Muscle layer of duodenum (tissue), 2 donors: ENCODE measurements around the gene SVOPL.
"Not testable (repeated sequence)": the region's sequence is repeated elsewhere in the genome, so short reads cannot be mapped to it uniquely, and the experiment has no call there.

Experiments used
- H3K27ac ChIP-seq: one replicate; pipeline ENCODE4 v1.7.0; 2013; ENCODE audit warnings: mild to moderate bottlenecking, low read length
- H3K27me3 ChIP-seq: one replicate; pipeline ENCODE4 v1.7.0; 2013; ENCODE audit warnings: low read depth, mild to moderate bottlenecking, control low read depth, low read length
- H3K36me3 ChIP-seq, 2 donors: one replicate each; pipeline ENCODE4 v1.7.0; 2013; ENCODE audit warnings: low read length in 2 of 2, control low read depth in 1 of 2, mild to moderate bottlenecking in 1 of 2; ENCODE audit not compliant: insufficient read depth in 2 of 2, control insufficient read depth in 1 of 2
- H3K4me1 ChIP-seq, 2 donors: one replicate each; pipeline ENCODE4 v1.7.0; 2013; ENCODE audit warnings: low read length in 2 of 2, mild to moderate bottlenecking in 2 of 2, control low read depth in 1 of 2, moderate library complexity in 1 of 2; ENCODE audit not compliant: insufficient read depth in 2 of 2, control insufficient read depth in 1 of 2
- H3K4me3 ChIP-seq, 2 donors: one replicate each; pipeline ENCODE4 v1.7.0; 2013; ENCODE audit warnings: low read length in 2 of 2, low read depth in 1 of 2, mild to moderate bottlenecking in 1 of 2
- H3K9me3 ChIP-seq, 2 donors: one replicate each; pipeline ENCODE4 v1.7.0; 2013; ENCODE audit warnings: low read length in 2 of 2, control low read depth in 1 of 2, mild to moderate bottlenecking in 1 of 2; ENCODE audit not compliant: control insufficient read depth in 1 of 2
- donor health status: healthy.

Gene SVOPL

DNA sequence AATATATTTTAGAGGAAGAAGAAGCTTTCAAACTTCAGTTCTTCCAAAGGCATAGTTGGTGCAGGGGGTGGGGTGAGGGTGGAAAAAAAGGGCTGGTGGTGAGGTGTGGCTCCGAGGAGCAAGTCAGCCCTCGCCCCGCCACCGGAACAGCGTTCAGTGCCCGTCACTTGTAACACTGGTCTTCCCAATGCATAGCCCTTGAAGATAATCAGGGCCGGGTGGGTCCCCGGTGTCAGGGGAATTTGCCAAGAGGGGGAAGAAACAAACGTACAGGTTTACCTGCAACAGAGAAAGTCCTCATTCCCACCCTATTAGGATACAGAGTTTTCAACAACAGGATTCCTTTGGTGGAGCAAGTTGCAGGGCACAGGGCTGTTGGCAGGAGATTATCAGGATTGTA lies 1.5 kb downstream of the SVOPL start:
- no peaks in the 10 kb centered on the region for H3K27me3 ChIP-seq
- no peak overlapping the region for H3K27ac ChIP-seq
- H3K4me1 ChIP-seq: no peaks in the 10 kb centered on the region
- no peak overlapping the region for H3K4me3 ChIP-seq
- H3K9me3 ChIP-seq: no peaks in the 10 kb centered on the region
- no peaks in the 10 kb centered on the region for H3K36me3 ChIP-seq

DNA sequence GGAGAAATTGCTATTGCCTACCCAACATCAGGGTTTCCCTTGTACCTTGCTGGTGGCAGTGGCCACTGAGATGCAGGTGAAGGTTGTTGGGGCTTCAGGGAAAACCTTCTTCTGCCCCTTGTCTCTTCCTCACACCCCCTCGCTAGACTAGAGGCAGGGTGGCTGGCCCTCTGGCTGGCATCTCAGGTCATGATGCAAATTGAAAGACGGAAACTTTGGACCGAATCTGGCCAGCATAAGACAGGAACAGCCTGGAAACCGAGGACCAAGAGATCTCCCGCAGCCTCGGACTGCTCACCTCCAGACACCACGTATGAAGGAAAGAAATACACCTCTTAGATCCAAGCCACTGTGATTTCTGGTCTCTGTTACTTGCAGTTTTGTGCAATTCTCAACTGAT lies 2.9 kb downstream of the SVOPL start:
- Histone ChIP-seq H3K36me3 (no peaks in the 10 kb centered on the region), H3K4me1 (no peaks in the 10 kb centered on the region), H3K27me3 (no peaks in the 10 kb centered on the region), H3K4me3 (no peak overlapping the region), H3K27ac (no peak overlapping the region), H3K9me3 (no peaks in the 10 kb centered on the region)

DNA sequence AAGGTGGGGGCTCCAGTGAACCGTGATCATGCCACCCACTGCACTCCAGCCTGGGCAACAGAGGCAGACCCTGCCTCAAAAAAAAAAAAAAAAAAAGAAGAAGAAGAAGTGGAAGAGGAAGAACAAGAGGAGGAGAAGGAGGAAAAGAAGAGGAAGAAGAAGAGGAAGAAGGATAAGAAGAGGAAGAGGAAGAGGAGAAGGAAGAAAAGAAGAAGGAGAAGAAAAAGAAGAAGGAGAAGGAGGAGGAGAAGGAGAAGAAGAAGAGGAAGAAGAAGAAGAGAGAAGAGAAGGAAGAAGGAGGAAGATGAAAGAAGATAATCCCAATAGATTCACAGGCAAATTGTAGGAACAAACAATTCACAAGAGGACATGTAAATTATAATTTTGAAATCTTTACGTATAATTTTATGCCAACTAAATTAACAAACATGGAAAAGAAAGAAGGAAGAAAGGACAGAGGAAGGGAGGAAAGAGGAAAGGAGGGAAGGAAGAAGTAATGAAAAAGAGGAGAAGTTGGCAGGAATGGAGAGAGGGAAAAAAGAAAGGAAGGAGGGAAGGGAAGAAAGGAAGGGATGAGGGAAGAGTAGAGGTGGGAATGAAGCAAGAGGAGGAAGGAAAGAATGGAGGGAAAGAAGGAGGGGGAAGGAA lies 3.5 kb downstream of the SVOPL start:
- no peaks in the 10 kb centered on the region for H3K9me3 ChIP-seq
- H3K36me3 ChIP-seq: no peaks in the 10 kb centered on the region
- H3K4me1 ChIP-seq: no peaks in the 10 kb centered on the region
- H3K27me3 ChIP-seq: no peaks in the 10 kb centered on the region
- H3K27ac ChIP-seq: no peak overlapping the region
- no peak overlapping the region for H3K4me3 ChIP-seq

DNA sequence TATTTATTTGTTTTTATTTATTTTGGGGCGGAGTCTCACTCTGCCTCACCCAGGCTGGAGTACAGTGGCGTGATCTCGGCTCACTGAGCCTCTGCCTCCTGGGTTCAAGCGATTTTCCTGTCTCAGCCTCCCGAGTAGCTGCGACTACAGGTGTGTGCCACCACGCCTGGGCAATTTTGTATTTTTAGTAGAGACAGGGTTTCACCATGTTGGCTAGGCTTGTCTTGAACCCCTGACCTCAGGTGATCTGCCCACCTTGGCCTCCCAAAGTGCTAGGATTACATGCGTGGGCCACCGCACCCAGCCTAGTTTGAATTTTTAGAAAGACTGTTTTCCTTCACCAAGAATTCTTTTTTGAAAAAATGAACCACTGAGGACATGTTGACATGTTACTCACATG lies 5.4 kb downstream of the SVOPL start:
- H3K4me1 ChIP-seq, H3K27ac ChIP-seq, H3K27me3 ChIP-seq, H3K9me3 ChIP-seq, H3K4me3 ChIP-seq, H3K36me3 ChIP-seq: not testable (repeated sequence)

DNA sequence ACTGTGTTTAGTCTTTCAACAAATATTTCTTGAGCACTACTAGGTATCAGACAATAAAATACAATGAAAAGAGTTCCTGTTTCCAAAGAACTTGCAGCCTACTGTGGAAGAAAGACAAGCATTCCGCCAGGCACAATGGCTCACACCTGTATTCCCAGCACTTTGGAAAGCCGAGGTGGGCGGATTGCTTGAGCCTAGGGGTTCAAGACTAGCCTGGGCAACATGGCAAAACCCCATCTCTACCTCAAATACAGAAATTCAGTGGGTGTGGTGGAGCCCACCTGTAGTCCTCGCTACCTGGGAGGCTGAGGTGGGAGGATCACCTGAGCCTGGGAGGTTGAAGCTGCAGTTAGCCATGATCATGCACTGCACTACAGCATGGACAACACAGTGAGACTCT lies 6.1 kb downstream of the SVOPL start:
- Histone ChIP-seq H3K9me3 (no peaks in the 10 kb centered on the region), H3K27me3 (no peaks in the 10 kb centered on the region), H3K36me3 (no peaks in the 10 kb centered on the region), H3K27ac (no peak overlapping the region), H3K4me1 (no peaks in the 10 kb centered on the region), H3K4me3 (no peak overlapping the region)

DNA sequence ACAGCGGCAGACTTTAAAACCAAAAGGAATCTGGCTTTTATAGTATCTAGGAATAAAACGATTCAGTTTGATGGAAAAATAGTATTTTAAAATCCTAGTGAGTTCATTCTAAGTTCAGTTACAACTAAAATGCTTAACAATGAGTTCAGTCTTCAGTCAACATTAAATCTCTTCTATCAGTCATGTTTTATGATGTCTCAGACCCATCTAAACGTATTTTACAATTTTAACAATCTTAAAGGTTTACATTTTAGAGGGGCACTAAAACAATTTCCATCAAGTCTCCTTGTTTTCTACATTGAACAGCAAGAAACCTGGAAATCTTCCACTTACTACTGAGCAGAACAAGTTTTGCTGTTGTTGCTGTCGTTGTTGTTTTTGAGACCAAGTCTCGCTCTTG lies 10.0 kb downstream of the SVOPL start:
- Histone ChIP-seq H3K27me3 (no peaks in the 10 kb centered on the region), H3K9me3 (no peaks in the 10 kb centered on the region), H3K27ac (no peak overlapping the region), H3K4me3 (no peak overlapping the region), H3K36me3 (no peaks in the 10 kb centered on the region), H3K4me1 (no peaks in the 10 kb centered on the region)

DNA sequence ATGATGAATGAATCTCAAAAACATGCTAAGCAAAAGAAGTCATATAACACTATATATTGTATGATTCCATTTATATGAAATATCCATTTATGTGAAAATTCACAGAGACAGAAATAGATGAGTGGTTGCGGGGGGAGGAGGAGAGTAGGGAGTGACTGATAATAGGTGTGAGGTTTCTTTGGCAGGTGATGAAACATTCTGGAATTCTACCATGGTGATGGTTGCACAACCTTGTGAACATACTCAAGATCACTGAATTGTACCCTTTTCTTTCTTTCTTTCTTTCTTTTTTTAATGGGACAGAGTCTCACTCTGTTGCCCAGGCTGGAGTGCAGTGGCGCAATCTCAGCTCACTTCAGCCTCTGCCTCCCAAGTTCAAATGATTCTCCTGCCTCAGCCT lies 10.7 kb downstream of the SVOPL start:
- Histone ChIP-seq H3K4me1 (no peaks in the 10 kb centered on the region), H3K27ac (no peak overlapping the region), H3K36me3 (no peaks in the 10 kb centered on the region)

DNA sequence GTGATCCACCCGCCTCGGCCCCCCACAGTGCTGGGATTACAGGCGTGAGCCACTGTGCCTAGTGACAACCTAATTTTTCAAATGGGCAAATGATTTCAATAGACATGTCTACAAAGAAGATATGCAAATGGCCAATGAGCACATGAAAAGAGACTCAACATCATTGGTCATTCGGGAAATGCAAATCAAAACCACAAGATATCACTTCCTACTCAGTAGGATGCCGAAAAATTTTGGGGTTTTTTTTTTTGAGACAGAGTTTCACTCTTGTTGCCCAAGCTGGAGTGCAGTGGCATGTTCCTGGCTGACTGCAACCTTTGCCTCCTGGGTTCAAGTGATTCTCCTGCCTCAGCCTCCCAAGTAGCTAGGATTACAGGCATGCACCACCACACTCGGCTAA lies 13.1 kb downstream of the SVOPL start:
- H3K27me3 ChIP-seq, H3K27ac ChIP-seq, H3K4me3 ChIP-seq, H3K9me3 ChIP-seq, H3K36me3 ChIP-seq, H3K4me1 ChIP-seq: not testable (repeated sequence)

More for the DNA sequence above, 10.7 kb downstream of the SVOPL start:
- no peak overlapping the region for H3K4me3 ChIP-seq
- H3K27me3 ChIP-seq: no peaks in the 10 kb centered on the region
- H3K9me3 ChIP-seq: no peaks in the 10 kb centered on the region

DNA sequence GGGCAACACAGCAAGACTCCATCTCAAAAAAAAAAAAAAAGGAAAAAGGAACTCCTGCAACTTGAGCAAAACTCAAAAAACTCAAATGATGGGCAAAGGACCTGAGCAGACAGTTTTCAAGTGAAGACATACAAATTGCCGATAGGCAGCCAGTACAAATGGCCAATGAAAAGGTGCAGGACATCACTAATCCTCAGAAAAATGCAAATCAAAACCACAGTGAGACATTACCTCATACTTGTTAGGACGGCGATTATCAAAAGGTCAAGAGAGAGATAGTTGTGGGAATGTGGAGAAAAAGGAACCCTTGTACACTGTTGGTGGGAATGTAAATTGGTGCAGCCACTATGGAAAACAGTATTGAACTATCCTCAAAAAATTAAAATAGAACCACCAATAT lies 16.8 kb downstream of the SVOPL start:
- no peak overlapping the region for H3K27ac ChIP-seq
- H3K36me3 ChIP-seq: no peaks in the 10 kb centered on the region
- no peak overlapping the region for H3K4me3 ChIP-seq
- no peaks in the 10 kb centered on the region for H3K9me3 ChIP-seq
- H3K4me1 ChIP-seq: no peaks in the 10 kb centered on the region
- H3K27me3 ChIP-seq: no peaks in the 10 kb centered on the region

DNA sequence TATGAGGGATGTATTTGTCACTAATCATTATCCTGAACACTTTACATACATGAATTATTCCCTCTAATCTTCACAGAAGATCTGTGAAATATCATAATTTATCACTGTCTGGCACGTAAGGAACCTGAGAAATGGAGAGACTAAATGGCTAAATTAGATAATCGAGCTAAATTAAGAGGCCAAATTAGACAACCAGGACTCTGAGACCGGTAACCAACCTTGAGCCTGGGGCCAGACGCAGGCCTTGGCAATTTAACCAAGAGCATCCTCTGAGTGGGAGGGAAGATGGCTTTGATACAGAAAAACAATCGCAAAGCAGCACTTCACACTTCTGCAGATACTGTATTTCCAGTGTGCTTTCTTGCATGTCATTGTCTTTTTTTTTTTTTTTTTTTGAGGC lies 21.4 kb downstream of the SVOPL start:
- no peaks in the 10 kb centered on the region for H3K27me3 ChIP-seq
- H3K4me1 ChIP-seq: no peaks in the 10 kb centered on the region
- no peak overlapping the region for H3K4me3 ChIP-seq

DNA sequence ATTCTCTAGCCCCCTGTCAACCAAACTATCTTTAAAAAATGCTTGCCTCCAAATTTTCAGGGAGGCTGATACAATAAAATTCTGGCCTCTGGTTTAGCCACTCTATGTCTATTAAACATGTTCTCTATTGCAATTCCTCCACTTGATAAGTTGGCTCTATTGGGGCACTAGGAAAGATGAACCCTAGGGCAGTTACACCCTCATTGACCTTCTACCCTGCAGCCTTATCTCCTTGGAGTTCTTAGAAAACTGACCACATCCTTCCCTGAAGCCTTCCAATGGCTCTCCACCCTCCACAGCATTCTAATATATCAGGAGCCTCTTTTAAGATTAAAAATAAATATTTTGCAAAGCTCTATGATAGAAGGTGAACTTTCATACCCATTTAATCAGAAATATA lies 30.6 kb downstream of the SVOPL start:
- Histone ChIP-seq H3K27ac (no peak overlapping the region), H3K4me3 (no peak overlapping the region), H3K9me3 (no peaks in the 10 kb centered on the region), H3K4me1 (no peaks in the 10 kb centered on the region), H3K27me3 (peaks cover 5% of the 10 kb centered on the region), H3K36me3 (no peaks in the 10 kb centered on the region)

More for the DNA sequence above, 21.4 kb downstream of the SVOPL start:
- no peak overlapping the region for H3K27ac ChIP-seq
- no peaks in the 10 kb centered on the region for H3K9me3 ChIP-seq
- H3K36me3 ChIP-seq: no peaks in the 10 kb centered on the region

DNA sequence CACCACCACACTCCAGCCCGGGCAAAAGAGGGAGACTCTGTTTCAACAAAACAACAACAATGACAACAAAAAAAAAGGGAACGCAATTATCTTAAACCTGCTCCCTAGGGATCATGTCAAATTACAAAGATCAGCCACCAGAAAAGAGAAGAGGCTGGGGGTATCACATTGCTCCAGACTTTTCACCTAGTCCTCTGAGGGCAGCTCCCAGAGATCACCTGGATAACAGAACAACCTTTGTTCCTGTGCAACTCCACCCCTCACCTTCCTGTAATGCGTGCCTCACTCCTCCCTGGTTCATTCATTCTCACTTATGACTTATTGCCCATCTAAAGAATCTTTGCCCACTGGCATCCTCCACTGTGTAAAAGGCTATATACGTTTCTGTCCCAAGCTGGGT lies 31.8 kb downstream of the SVOPL start:
- Histone ChIP-seq H3K36me3 (no peaks in the 10 kb centered on the region), H3K27me3 (peaks cover 5% of the 10 kb centered on the region), H3K4me1 (peaks cover 0 to 2% of the 10 kb centered on the region in 2 donors), H3K4me3 (no peak overlapping the region), H3K9me3 (no peaks in the 10 kb centered on the region), H3K27ac (no peak overlapping the region)
